ENCODE measurements around the gene PDE9A.

The PDE9A gene

DNA sequence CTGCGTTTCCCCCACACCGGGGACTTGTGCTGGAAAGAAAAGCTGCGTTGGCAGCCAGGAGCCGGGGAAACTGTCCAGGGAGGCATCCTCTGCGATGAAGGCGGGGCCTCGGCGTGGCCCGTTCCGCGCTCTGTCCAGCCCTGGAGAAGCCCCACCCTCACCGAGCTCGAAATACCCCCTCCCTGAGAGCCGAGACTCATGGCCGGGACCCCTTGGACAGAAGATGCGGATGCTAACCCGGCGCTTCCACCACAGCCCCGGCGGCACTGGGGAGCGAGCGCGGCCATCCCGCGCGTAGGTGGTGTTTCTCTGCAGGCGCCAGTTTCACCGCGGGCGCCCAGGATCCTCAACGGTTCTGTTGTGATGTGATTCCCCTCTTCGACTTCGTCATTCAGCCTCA, 31.6 kb downstream of the PDE9A start:
- H3K27ac Mint-ChIP-seq, result no peak overlapping the region
- no peak overlapping the region for H3K4me3 Mint-ChIP-seq
- H3K4me1 Mint-ChIP-seq, result peaks cover 16% of the 10 kb centered on the region

DNA sequence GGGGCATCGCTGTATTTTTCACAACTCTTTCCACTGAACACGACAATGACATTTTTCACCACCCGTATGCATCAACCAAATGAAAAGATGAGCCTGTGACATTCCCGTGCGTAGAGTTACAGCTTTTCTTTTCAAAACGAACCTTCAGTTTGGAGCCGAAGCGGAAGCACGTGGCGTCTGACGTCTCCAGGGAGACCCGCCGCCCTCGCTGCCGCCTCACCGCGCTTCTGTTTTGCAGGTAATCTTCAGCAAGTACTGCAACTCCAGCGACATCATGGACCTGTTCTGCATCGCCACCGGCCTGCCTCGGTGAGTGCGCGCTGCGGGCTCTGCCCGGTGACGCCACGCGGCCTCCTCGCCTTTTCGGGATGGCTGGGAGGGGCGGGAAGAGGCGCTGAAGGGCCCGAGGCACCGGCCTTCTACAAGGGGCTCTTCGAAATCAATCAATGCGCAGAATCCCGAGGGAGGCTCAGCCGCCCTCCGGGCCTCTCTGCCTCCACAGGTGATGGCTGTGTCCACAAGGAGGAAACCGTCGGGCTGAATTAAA, 32.6 kb downstream of the PDE9A start:
- Mint-ChIP-seq H3K4me1 (peaks cover 16% of the 10 kb centered on the region), H3K9me3 (no peaks in the 10 kb centered on the region), H3K27me3 (ENCODE audit: low read depth) (no peaks in the 10 kb centered on the region), H3K36me3 (ENCODE audit: low read depth) (peaks cover 46% of the 10 kb centered on the region), H3K27ac (no peak overlapping the region), H3K4me3 (no peak overlapping the region)
- TF ChIP-seq, protein P1, sequence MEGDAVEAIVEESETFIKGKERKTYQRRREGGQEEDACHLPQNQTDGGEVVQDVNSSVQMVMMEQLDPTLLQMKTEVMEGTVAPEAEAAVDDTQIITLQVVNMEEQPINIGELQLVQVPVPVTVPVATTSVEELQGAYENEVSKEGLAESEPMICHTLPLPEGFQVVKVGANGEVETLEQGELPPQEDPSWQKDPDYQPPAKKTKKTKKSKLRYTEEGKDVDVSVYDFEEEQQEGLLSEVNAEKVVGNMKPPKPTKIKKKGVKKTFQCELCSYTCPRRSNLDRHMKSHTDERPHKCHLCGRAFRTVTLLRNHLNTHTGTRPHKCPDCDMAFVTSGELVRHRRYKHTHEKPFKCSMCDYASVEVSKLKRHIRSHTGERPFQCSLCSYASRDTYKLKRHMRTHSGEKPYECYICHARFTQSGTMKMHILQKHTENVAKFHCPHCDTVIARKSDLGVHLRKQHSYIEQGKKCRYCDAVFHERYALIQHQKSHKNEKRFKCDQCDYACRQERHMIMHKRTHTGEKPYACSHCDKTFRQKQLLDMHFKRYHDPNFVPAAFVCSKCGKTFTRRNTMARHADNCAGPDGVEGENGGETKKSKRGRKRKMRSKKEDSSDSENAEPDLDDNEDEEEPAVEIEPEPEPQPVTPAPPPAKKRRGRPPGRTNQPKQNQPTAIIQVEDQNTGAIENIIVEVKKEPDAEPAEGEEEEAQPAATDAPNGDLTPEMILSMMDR (IDR thresholded peaks at IDR 0.05; ENCODE audit: unreplicated experiment in 3 of 3), result no peak

More for the DNA sequence above, 31.6 kb downstream of the PDE9A start:
- TF ChIP-seq, protein P1 (IDR thresholded peaks at IDR 0.05; ENCODE audit: unreplicated experiment in 3 of 3), result no peak
- H3K36me3 Mint-ChIP-seq (ENCODE audit: low read depth), result peaks cover 46% of the 10 kb centered on the region
- no peaks in the 10 kb centered on the region for H3K27me3 Mint-ChIP-seq (ENCODE audit: low read depth)
- no peaks in the 10 kb centered on the region for H3K9me3 Mint-ChIP-seq

DNA sequence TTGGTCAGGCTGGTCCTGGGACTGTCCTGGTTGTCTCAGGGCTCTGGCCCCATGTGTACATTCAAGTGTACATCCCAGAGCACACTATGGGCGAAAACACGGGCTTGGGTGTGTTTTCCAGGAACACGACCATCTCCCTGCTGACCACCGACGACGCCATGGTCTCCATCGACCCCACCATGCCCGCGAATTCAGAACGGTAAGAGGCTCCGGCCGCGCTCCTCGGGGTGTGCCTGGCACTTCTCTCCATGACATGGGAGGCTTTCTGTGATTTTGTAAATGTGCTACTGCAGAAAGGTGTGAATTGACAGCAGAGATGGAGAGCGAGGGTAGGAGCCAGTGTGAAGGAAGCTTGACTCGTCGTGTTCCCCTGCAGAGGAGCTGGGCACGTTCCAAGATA, 34.4 kb downstream of the PDE9A start:
- Mint-ChIP-seq H3K27me3 (ENCODE audit: low read depth) (no peaks in the 10 kb centered on the region), H3K4me1 (peaks cover 1% of the 10 kb centered on the region), H3K4me3 (no peak overlapping the region), H3K27ac (no peak overlapping the region), H3K36me3 (ENCODE audit: low read depth) (peaks cover 32% of the 10 kb centered on the region), H3K9me3 (no peaks in the 10 kb centered on the region)
- TF ChIP-seq, protein P1 (IDR thresholded peaks at IDR 0.05; ENCODE audit: unreplicated experiment in 3 of 3), result no peak

DNA sequence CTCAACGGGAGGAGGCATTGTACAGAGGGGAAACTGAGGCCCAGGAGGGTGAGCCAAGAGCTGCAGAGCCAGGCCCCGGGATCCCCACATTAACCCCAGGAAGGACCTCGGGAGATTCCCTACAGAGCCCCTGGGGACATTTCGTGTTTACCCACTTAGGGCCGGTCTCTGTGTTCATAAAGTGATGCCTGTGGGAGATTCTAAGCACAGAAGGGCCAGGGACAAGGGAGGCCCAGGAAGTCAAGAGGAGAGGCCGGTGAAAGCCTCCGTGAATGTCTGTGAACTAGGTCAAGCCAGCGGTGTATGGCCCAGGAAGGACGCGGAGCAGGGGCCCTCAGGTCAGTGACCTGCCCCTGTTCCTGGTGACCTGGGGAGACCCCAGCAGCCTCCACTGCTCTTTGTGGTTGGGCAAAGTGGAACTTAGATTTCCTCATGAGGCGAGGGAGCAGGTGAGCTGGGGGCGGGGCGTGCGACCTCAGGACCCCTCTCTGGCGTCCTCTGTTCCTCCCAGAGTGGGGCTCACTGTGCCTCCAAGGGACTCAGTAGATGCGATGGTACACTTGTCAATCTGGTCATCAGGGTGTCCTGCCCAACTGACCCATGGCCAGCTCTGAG, 34.9 kb downstream of the PDE9A start:
- Mint-ChIP-seq H3K27ac (no peak overlapping the region), H3K36me3 (ENCODE audit: low read depth) (peaks cover 30% of the 10 kb centered on the region), H3K4me1 (no peaks in the 10 kb centered on the region), H3K4me3 (no peak overlapping the region), H3K9me3 (no peaks in the 10 kb centered on the region), H3K27me3 (ENCODE audit: low read depth) (no peaks in the 10 kb centered on the region)
- TF ChIP-seq, protein P1 (IDR thresholded peaks at IDR 0.05; ENCODE audit: unreplicated experiment in 3 of 3), result no peak

DNA sequence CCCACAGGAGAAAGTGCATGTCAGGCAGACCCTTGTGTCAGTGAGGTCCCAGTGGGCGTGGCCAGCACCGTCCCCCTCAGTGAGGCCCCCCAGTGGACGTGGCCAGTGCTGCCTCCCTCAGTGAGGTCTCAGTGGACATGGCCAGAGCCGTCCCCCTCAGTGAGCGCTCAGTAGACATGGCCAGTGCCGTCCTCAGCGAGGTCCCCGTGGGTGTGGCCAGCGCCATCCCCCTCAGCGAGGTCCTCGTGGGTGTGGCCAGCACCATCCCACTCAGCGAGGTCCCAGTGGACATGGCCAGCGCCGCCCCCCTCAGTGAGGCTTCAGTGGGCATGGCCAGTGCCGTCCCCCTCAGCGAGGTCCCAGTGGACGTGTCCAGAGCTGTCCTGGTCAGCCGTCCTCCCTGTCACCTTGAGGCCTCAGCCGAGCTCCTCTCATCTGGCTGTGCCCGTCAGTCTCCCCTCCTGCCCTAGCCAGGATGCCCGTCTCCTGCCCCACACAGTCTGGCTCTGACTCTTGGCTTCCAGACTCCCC, 35.5 kb downstream of the PDE9A start:
- TF ChIP-seq, protein P1 (IDR thresholded peaks at IDR 0.05; ENCODE audit: unreplicated experiment in 3 of 3), result no peak
- Mint-ChIP-seq H3K27ac (no peak overlapping the region), H3K4me3 (no peak overlapping the region)

DNA sequence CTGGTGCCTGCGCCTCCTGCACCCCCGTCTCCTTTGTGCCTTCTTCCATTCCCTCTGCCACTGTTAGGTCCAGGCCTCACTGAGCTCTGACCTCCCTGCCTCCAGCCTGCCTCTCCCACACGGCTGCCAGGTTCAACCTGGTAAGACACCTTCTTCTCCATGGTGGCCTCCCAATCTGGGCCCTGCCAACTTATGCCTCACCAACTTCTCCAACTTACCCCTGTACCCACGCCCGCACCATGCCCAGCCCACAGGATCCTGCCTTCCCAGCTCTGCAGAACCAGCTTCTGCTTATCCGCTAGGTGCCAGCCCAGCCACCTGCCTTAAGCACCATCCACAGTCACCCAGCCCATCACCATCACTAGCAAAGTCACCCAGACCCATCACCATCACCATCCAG, 37.2 kb downstream of the PDE9A start:
- H3K27me3 Mint-ChIP-seq (ENCODE audit: low read depth), result no peaks in the 10 kb centered on the region
- no peak overlapping the region for H3K27ac Mint-ChIP-seq
- TF ChIP-seq, protein P1 (IDR thresholded peaks at IDR 0.05; ENCODE audit: unreplicated experiment in 3 of 3), result no peak
- no peaks in the 10 kb centered on the region for H3K9me3 Mint-ChIP-seq
- H3K4me3 Mint-ChIP-seq, result no peak overlapping the region
- H3K4me1 Mint-ChIP-seq, result peaks cover 5% of the 10 kb centered on the region
- peaks cover 39% of the 10 kb centered on the region for H3K36me3 Mint-ChIP-seq (ENCODE audit: low read depth)

More for the DNA sequence above, 35.5 kb downstream of the PDE9A start:
- Mint-ChIP-seq H3K4me1 (no peaks in the 10 kb centered on the region), H3K27me3 (ENCODE audit: low read depth) (no peaks in the 10 kb centered on the region), H3K36me3 (ENCODE audit: low read depth) (peaks cover 26% of the 10 kb centered on the region), H3K9me3 (no peaks in the 10 kb centered on the region)

Measured in nephron (organoid).